PC-3 (cell line): Measurements from ENCODE around the gene TMEM156.

Experiments used
- CTCF ChIP-seq: fragments of 300-600 bp; sonication (generic); conservative IDR thresholded peaks from 2 replicates; pipeline ENCODE4 v1.5.1; 2017; ENCODE audit warnings: antibody characterized with exemption, low read depth, mild to moderate bottlenecking, low read length
- EZH2 ChIP-seq: fragments of 300-600 bp; sonication (generic); IDR thresholded peaks from one replicate; pipeline ENCODE4 v1.6.1; 2017; ENCODE audit warnings: antibody characterized with exemption, mild to moderate bottlenecking, low read length; ENCODE audit not compliant: unreplicated experiment

DNA sequence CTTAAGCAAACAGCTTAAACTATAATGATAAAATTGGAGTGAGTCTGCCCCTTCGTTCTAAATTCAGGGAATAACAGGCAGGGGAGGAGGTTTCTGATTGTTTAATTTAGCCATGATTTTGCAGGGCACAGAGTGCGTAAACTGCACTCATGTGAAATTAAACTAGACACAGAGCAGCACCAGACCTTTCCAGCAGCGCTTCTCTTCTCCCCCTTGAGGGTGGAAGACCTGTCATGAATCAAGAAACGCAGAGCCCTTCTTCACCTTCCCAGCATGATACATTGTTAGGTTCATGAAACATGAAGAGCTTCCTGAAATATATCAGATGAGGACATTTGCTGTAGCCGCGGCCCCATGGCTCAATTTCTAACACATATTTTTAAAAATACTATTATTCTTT is 101.5 kb downstream of the TMEM156 start:
- no peak for TF ChIP-seq CTCF
- no peak for TF ChIP-seq EZH2
